OCI-LY3 (cell line): ENCODE data around the gene C4orf51.

ENCODE experiments used
- CTCF ChIP-seq: fragments of 200-600, 300-600 bp; sonication (generic); IDR thresholded peaks from 2 replicates; pipeline ENCODE4 v1.5.1; 2014; ENCODE audit warnings: antibody characterized with exemption, low read length, low read depth
- EZH2phosphoT487 ChIP-seq: fragments of 200-600 bp; shearing (Covaris generic); IDR thresholded peaks from 2 replicates; pipeline ENCODE4 v1.6.1; 2018; ENCODE audit warnings: antibody characterized with exemption, mixed run types, low read depth

- TF ChIP-seq CTCF (no peak), EZH2phosphoT487 (no peak)
Observed at GRCh38 chr4:145720656-145721055, 40.7 kb downstream of the C4orf51 start.
